ENCODE data around the gene TCEANC2.
"Not testable (repeated sequence)": the region's sequence is repeated elsewhere in the genome, so short reads cannot be mapped to it uniquely, and the experiment has no call there.

TCEANC2 gene

GRCh38 chr1:54027848-54028247 is 25.6 kb upstream of the TCEANC2 start:
- no peak for DNase-seq (ENCODE audit: low read depth)

GRCh38 chr1:54028306-54029251 is 24.8 kb upstream of the TCEANC2 start:
- DNase-seq (ENCODE audit: low read depth): no peak

- DNase-seq (ENCODE audit: low read depth): no peak
Measured at GRCh38 chr1:54037476-54037875, 15.9 kb upstream of the TCEANC2 start.

- DNase-seq (ENCODE audit: low read depth): no peak
Measured at GRCh38 chr1:54041806-54042205, 11.6 kb upstream of the TCEANC2 start.

GRCh38 chr1:54045496-54045895 is 7.9 kb upstream of the TCEANC2 start:
- no peak for DNase-seq (ENCODE audit: low read depth)

- no peak for DNase-seq (ENCODE audit: low read depth)
Measured at GRCh38 chr1:54046671-54047383, 6.6 kb upstream of the TCEANC2 start.

- no peak for DNase-seq (ENCODE audit: low read depth)
Measured at GRCh38 chr1:54047384-54048305, 5.8 kb upstream of the TCEANC2 start.

GRCh38 chr1:54050435-54050834 is 3.0 kb upstream of the TCEANC2 start:
- DNase-seq (ENCODE audit: low read depth): not testable (repeated sequence)

GRCh38 chr1:54051933-54052430 is 1.4 kb upstream of the TCEANC2 start:
- DNase-seq (ENCODE audit: low read depth): no peak

GRCh38 chr1:54052431-54052933 is 926 bp upstream of the TCEANC2 start:
- DNase-seq (ENCODE audit: low read depth): no peak

- peak; percentile 2 for DNase-seq (ENCODE audit: low read depth)
Measured at GRCh38 chr1:54053745-54054437, 483 bp downstream of the TCEANC2 start.

GRCh38 chr1:54054438-54054749 is 986 bp downstream of the TCEANC2 start:
- no peak for DNase-seq (ENCODE audit: low read depth)

- no peak for DNase-seq (ENCODE audit: low read depth)
Measured at GRCh38 chr1:54064299-54064698, 10.9 kb downstream of the TCEANC2 start.

GRCh38 chr1:54069791-54070170 is 16.4 kb downstream of the TCEANC2 start:
- DNase-seq (ENCODE audit: low read depth): no peak

- DNase-seq (ENCODE audit: low read depth): no peak
Measured at GRCh38 chr1:54070171-54070837, 16.9 kb downstream of the TCEANC2 start.

GRCh38 chr1:54077359-54077758 is 24.0 kb downstream of the TCEANC2 start:
- DNase-seq (ENCODE audit: low read depth): no peak

- DNase-seq (ENCODE audit: low read depth): no peak
Measured at GRCh38 chr1:54080598-54081049, 27.2 kb downstream of the TCEANC2 start.

- peak; percentile 30 for DNase-seq (ENCODE audit: low read depth)
Measured at GRCh38 chr1:54081306-54082270, 28.2 kb downstream of the TCEANC2 start.

- no peak for DNase-seq (ENCODE audit: low read depth)
Measured at GRCh38 chr1:54084794-54085193, 31.4 kb downstream of the TCEANC2 start.
